Activated CD4-positive, alpha-beta T cell treated with anti-CD3 and anti-CD28 coated beads for 24 hours (primary cell): ENCODE measurements around the gene PRPF40A.

Source experiments
- DNase-seq, 2 donors: peaks; one replicate each; pipeline ENCODE4 v3.0.0-alpha.2; 2020; ENCODE audit warnings: low read depth in 2 of 2

Gene PRPF40A

DNA sequence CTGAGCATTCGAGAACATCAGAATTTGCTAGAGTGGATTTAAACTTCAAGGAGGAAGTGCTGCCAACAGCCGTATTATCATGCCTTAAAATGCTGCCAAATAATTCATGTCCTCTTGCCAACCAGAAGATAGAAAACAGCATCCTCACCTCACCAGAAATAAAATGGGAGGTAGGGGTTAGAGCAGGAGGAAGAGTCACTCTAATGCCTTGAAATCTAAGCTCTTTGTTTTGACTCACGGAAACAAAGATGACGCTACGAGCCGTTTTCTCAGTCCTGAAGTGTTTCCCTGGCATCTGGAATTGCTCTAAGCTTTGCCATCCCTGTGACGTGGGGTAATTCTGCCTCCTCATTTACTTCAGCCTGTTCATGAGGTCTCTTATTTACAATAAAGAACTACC is 97.1 kb downstream of the PRPF40A start:
- DNase-seq: no peak

DNA sequence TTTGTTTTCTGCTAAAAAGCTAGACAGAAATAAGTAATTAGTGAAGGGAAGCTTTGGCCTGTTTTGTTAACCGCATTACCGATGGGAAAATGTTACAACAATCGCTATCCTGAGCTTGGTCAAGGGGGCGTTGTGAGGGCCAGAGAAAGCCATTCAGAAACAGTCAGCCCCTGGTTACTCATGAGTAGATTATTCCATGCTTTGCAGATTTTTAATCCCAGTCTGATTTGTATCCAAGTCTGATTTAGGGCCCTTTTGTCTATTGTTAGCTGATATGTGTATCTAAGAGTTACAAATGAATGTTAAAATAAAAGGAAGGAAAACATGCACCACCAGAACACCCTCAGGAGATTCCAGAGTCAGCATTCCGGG is 99.1 kb downstream of the PRPF40A start:
- no peak for DNase-seq

DNA sequence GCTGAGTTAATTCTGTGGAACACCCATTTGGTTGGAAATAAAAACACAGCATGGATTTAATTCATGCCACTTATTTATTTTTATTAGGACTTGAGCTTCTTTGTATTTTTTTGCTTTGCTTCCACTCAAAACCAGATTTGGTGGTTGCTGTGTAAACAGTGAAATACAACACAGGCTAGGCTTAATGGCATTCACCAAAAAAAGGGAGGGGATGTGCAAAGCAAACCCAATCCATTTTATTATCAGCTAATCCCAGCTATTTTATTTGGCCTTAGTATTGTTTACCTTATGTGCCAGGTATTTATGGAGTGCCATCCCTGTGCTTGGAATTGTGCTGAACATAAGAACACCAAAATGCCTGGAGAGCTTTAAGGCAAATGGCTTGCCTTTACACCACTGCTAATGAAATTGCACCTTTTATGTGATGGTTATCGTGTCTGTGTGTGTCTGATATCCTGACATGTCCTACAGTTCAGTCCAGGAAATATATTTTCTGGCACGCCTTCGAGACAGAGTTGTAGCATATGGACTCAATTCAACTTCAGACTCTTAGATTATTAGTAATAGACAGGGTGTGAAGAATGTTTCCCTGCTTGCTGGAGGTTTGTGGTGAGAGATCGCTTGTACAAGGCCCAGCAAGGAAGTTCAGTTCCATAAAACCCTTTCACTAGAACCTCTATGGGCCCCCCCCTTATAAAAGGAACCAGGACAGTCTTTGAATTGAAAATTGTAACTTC is 99.6 kb downstream of the PRPF40A start:
- DNase-seq: no peak

DNA sequence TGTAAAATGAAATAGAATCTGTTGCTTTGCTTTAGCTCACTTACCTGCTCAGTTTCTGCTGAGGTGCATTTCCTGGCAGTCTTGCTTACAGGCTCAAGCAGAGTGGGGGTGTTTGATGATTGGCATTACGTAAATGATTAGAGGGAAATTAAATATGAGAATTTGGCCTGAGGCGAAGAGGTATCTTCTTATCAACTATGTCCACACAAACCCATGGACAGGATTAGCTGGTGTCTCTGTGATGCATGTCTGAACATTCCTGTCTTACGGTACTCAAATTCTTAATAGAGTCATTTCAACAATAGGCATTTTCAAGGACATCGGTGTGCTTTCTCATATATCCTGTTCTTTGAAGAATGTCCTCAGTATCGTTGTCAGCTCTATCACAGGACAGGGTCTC is 102.1 kb downstream of the PRPF40A start:
- no peak for DNase-seq

DNA sequence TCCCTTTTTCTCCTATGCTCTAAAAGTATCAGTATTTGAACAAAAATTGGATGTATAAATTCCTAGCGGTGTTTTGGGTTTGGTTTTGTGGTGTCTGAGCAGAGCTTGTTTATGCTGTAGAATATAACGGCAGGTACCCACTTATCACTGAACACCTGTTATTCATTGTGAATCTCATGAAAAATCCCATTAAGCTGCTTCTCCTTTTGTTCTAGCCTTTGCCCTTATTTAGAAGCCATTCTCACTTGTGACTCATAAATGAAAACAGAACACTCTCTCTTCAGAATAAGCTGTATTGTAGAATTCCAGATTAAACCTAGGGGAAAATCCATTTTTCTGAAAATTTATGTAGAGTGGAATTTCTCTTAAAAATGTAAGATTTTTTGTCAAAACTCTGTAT is 104.0 kb downstream of the PRPF40A start:
- no peak for DNase-seq

DNA sequence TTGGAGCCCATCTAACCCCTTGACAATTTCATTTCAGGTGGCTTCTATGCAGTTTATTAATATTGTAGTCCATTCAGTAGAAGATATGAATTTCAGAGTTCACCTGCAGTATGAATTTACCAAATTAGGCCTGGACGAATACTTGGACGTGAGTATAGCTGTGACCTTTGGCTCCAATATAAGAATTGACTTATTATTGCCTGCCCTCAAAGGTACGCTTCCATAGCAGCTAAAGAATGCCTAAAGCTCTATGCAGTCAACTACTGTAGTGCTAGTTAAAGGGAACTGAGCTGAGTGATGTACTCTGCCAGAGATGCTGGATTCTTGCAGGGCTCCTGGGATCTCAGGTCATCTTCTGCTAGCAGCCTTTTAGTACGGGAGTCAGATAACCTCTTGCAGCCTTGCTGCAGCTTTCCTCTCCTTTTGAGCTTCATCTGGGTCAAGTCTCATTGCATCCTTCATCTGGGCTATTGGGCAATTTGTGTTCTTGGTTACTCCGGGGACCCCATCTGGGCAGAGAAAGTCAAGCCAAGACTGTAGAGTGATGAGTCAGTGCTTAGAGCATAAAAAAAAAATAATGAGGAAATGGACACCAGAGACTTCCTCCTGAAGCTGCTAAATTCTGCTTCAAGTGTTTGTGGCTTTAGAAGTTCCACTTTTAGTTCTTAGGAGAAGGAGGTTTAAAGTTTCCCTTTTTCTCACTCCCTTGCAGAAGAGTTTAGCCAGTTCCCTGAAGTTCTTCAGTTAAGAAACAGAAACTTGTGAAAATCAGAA is 105.6 kb downstream of the PRPF40A start:
- no peak for DNase-seq

DNA sequence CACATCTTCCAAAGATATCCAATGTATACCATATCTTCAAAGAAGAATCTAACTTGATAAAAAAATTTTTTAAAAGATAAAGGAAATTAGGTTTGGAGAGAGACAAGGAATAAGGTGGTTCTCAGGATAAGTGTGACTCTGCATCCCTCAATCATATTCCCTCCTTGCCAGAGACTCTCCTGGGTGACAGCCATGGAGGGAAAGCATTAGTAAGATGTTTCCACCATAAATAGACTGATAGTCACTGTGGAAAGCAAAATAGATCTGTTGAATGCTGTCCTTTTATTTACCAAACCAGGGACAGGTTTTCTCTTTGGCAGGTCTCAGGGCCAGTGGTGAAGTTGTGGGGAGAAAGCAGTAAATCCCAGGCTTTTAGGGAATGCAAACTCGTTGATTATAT is 107.6 kb downstream of the PRPF40A start:
- DNase-seq: no peak

DNA sequence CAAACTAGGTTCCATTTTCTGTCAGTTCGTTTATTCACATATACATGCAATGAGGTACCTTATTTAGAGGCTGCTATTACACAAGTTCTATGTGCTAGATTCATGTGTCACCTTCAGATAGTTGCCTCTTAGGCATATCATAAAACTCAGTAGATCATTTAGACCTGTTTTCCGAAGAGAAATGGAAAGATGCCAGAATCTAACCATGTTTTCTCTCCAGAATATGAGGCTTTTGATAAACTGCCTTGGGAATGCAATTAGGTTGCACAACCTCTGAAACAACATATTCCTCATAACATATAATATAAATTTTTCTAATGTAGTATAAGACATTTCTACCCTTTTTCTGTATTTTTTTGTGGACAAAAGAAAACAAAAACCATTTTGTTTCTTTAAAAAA is 108.1 kb downstream of the PRPF40A start:
- no peak for DNase-seq

DNA sequence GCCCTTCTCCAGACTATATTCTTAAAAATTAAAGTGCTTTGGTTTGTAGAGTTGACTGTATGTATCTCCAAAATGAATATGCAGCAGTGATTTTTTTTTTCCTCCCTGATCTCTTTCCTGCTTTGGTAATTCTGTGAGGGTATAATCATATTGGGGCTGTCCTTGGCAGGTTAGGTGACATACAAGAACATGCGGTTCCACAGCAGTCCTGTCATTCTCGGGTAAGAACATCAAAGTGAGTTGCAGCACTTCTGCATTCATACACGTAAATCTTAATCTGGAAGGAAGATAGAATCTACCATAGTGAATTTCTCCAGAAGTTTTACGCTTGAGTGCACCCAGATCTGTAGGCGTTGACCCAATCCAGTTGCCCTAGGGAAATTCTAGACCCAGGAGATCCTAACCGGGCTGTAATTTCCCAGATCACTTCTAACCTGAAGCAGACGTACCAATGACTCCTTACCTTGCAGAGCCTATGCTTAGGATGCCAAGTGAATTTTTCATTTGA is 109.4 kb downstream of the PRPF40A start:
- DNase-seq: no peak

DNA sequence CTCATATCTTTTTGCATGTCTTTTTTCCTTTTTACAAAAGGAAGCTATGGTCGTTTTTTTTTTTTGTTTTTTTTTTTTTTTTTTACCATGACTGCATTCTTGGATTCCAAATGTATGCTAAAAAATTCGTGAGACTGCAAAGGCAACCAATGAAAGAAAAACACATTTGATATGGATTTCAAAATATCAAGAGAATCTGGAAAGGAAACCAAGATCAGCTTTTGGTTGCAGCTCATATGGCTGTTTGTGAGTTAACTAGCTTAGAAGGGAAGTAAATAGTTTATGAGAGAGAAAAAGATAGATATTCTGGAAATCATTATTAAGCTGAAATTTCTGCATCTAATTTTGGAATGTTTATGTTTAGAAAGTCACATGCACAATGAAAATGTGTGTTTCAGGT is 110.3 kb downstream of the PRPF40A start:
- DNase-seq: no peak

DNA sequence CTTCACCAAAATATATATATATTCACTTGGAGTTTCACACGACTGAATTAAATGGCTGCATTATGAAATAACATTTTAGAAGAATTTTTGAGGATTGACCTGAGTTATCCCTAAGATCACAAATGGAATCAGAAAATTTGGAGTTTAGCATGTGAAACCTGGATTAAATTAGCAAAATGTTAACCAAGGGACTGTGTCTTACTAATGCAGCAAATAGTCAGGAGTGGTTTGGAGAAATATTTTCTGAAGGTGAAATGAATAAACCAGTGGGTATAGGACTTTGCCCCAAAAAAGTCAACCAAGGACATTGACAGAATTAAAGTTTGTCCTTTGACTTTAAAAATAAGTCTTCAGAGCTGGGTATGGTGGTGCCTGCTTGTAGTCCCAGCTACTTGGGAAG is 111.2 kb downstream of the PRPF40A start:
- DNase-seq: no peak

DNA sequence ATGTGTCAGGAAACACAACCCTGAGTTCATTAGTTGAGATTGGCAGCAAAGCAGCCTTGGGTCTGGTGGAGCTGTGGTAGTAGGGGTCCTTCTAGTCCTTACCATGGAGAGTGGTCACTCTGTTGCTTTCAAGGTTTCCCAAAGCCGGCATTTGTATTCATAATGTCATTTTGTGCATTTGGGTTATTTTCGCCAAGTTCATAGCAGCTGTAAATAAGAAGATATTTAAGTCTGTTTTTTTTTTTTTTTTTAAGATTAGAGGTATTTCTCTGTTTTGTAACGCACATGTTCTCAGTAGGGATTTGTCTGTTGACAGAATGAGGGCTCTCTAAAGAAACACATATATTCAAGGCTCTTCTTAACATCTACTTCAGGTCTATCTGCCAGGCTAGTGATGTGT is 114.1 kb downstream of the PRPF40A start:
- DNase-seq: no peak

DNA sequence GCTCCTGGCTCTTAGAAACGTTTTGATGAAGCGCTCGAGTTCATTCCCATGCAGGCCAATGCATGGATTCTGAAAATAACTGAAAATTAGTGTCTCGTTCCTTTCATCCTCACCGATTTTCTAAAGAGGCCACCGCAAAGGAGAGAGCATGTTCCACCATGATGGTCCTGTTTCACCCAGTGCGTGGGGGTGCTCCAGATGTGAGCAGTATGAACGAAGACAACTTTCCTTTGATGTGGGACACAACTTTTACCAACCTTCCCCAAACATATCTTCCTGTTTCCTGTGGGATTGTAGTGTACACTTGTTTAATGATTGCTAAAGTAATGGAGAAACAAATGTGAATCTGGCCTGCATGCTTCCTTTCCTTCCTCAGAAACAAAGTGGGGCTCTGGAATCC is 114.5 kb downstream of the PRPF40A start:
- DNase-seq: no peak
